Vagina (tissue), 2 donors: ENCODE results near the gene TRABD2A.

Experiments used
- CTCF ChIP-seq, 3 experiments: fragments of 450-650 bp in 2 of 3; fragments of 200-600 bp in 1 of 3; sonication (generic) in 1 of 3; IDR thresholded peaks; one replicate each; pipeline ENCODE4 v1.5.1; 2017 to 2019; ENCODE audit warnings: antibody characterized with exemption in 3 of 3, mild to moderate bottlenecking in 2 of 3, moderate library complexity in 2 of 3
- POLR2A ChIP-seq, 2 donors: fragments of 450-650 bp; IDR thresholded peaks; one replicate each; pipeline ENCODE4 v1.6.1; 2017; ENCODE audit warnings: antibody characterized with exemption in 2 of 2, mild to moderate bottlenecking in 2 of 2, moderate library complexity in 2 of 2

DNA sequence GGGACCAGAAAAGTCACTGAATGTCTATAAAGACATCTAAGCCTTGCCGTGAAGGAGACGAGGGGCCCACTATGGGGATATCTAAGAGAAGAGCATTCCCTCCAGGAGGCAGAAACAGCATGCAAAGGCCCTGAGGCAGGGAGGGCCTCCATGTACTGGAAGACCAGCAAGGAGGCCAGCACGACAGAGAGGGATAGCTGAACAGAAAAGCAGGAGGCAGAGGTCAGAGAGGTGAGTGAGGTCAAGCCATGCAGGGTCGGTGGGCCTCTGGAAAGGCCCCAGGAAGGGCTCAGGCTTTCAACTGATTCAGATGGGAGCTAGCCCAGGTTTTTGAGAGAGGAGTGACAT is 5.7 kb downstream of the TRABD2A start:
- TF ChIP-seq CTCF (IDR thresholded peaks at IDR 0.05) (no peak), POLR2A (IDR thresholded peaks at IDR 0.05) (no peak)
